K562 (cell line): ENCODE data around the gene ZNF763. TPM values are rescaled to one million over a fixed set of nuclear protein-coding genes. Genes with fewer than 3 reads are reported as not detected.

Experiments
- CHD4 ChIP-seq: fragments of 200-600 bp; sonication (generic); IDR thresholded peaks from 3 replicates; pipeline ENCODE4 v1.6.1; 2012; ENCODE audit warnings: low read depth, mild to moderate bottlenecking, mixed read lengths, low read length, inconsistent platforms; ENCODE audit not compliant: insufficient read depth, insufficient replicate concordance, poor library complexity, severe bottlenecking
- ETS2 ChIP-seq: IDR thresholded peaks from 2 replicates; pipeline ENCODE4 v1.6.1; 2016; ENCODE audit warnings: borderline replicate concordance, missing genetic modification characterization, mild to moderate bottlenecking, moderate library complexity, missing compliant biosample characterization; ENCODE audit not compliant: poor library complexity, severe bottlenecking
- ETV6 ChIP-seq, 3 experiments: fragments of 150-350 bp in 1 of 3; sonication (generic) in 1 of 3; formaldehyde crosslinking in 1 of 3; IDR thresholded peaks; 2 replicates each; pipeline versions ENCODE4 v1.6.1 to v1.8.0; 2014 to 2022; ENCODE audit warnings: borderline replicate concordance in 2 of 3, low read depth in 2 of 3, antibody characterized with exemption in 1 of 3, low read length in 1 of 3, mild to moderate bottlenecking in 1 of 3, missing genetic modification reagents in 1 of 3
- L3MBTL2 ChIP-seq: fragments of 450-650 bp; IDR thresholded peaks from 2 replicates; pipeline ENCODE4 v1.6.1; 2016; ENCODE audit warnings: mild to moderate bottlenecking, moderate library complexity
- MYC ChIP-seq, 2 experiments: fragments of 250-450 bp in 1 of 2; sonication (Bioruptor Pico) in 1 of 2; IDR thresholded peaks; 2 replicates each; pipeline versions ENCODE4 v1.5.1 to v1.6.1; 2012 to 2021; ENCODE audit warnings: low read depth in 2 of 2, borderline replicate concordance in 1 of 2, improper control_type of control experiment in 1 of 2, low read length in 1 of 2, mild to moderate bottlenecking in 1 of 2, moderate library complexity in 1 of 2
- NKRF ChIP-seq: fragments of 450-650 bp; IDR thresholded peaks from 2 replicates; pipeline ENCODE4 v1.6.1; 2016; ENCODE audit warnings: borderline replicate concordance
- PCBP2 ChIP-seq: fragments of 200-400 bp; formaldehyde crosslinking; IDR thresholded peaks from 2 replicates; pipeline ENCODE4 v1.6.1; 2018; ENCODE audit warnings: low read length, low read depth, mild to moderate bottlenecking, moderate library complexity; ENCODE audit not compliant: poor library complexity, severe bottlenecking
- SIN3A ChIP-seq, 2 experiments: fragments of 150-350 bp in 1 of 2; IDR thresholded peaks; 2 replicates each; pipeline ENCODE4 v1.6.1; 2011 to 2016; ENCODE audit warnings: borderline replicate concordance in 2 of 2, low read depth in 2 of 2, low read length in 2 of 2, mild to moderate bottlenecking in 2 of 2, moderate library complexity in 2 of 2; ENCODE audit not compliant: control insufficient read depth in 1 of 2
- SMAD3 ChIP-seq: fragments of 450-650 bp; formaldehyde crosslinking; conservative IDR thresholded peaks from 2 replicates; pipeline ENCODE4 v1.4.0; 2020; ENCODE audit warnings: mild to moderate bottlenecking
- SMAD4 ChIP-seq: fragments of 250-450 bp; sonication (Bioruptor Pico); conservative IDR thresholded peaks from 2 replicates; pipeline ENCODE4 v1.8.0; 2021; ENCODE audit warnings: inconsistent platforms, mild to moderate bottlenecking, moderate library complexity
- STAG1 ChIP-seq: sonication (generic); formaldehyde crosslinking; IDR thresholded peaks from 2 replicates; pipeline ENCODE4 v1.5.0; 2020; ENCODE audit warnings: missing genetic modification reagents, borderline replicate concordance
- STAT6 ChIP-seq: sonication (generic); formaldehyde crosslinking; IDR thresholded peaks from 2 replicates; pipeline ENCODE4 v1.8.1; 2023; ENCODE audit warnings: mild to moderate bottlenecking, missing genetic modification reagents
- THRA ChIP-seq: fragments of 450-650 bp; IDR thresholded peaks from 2 replicates; pipeline ENCODE4 v1.6.1; 2017; ENCODE audit warnings: mild to moderate bottlenecking, moderate library complexity
- ZFX ChIP-seq: sonication (generic); formaldehyde crosslinking; IDR thresholded peaks from 2 replicates; pipeline ENCODE4 v1.8.0; 2022; ENCODE audit warnings: mild to moderate bottlenecking, missing genetic modification reagents, moderate library complexity
- ZSCAN29 ChIP-seq: fragments of 450-650 bp; IDR thresholded peaks from 2 replicates; pipeline ENCODE4 v1.6.1; 2017
- polyA plus RNA-seq, 8 experiments: library from polyadenylated mRNA; depleted of rRNA in 4 of 8; stranded (reverse) in 5 of 8; unstranded in 3 of 8; fragments of >200 nt; fragmentation: Nextera tagmentation in 2 of 8; fragmentation: Illumina TruSeq in 1 of 8; extraction: Ambion mirVana in 2 of 8; extraction: Trizol in 1 of 8; gene quantifications; 2 replicates each; pipeline versions ENCODE4 v1.2.1 to v1.2.3, GENCODE V29; 2011 to 2014; ENCODE audit warnings: inconsistent platforms in 1 of 8, missing spikeins in 1 of 8
- total RNA-seq, 7 experiments: library from RNA; depleted of rRNA in 6 of 7; stranded (reverse); fragments of >200 nt in 6 of 7; fragmentation: Illumina TruSeq in 2 of 7; extraction: Trizol in 2 of 7; gene quantifications; 2 replicates each; pipeline versions ENCODE4 v1.2.1 to v1.2.3, GENCODE V29; 2011 to 2021; ENCODE audit warnings: low replicate concordance in 1 of 7
- TF ChIP-seq, protein P1 (sequence below): sonication (generic); formaldehyde crosslinking; IDR thresholded peaks from 2 replicates; pipeline ENCODE4 v1.8.0; 2022; ENCODE audit warnings: mild to moderate bottlenecking, low read depth, missing genetic modification reagents

ZNF763 gene
- total and polyA plus RNA-seq, 9 of the 15 experiments (the other 6 are each of a cell fraction or from before 2014, with no cell fraction given), result 0.08 to 0.28 (median 0.16) TPM; not detected in 3

DNA sequence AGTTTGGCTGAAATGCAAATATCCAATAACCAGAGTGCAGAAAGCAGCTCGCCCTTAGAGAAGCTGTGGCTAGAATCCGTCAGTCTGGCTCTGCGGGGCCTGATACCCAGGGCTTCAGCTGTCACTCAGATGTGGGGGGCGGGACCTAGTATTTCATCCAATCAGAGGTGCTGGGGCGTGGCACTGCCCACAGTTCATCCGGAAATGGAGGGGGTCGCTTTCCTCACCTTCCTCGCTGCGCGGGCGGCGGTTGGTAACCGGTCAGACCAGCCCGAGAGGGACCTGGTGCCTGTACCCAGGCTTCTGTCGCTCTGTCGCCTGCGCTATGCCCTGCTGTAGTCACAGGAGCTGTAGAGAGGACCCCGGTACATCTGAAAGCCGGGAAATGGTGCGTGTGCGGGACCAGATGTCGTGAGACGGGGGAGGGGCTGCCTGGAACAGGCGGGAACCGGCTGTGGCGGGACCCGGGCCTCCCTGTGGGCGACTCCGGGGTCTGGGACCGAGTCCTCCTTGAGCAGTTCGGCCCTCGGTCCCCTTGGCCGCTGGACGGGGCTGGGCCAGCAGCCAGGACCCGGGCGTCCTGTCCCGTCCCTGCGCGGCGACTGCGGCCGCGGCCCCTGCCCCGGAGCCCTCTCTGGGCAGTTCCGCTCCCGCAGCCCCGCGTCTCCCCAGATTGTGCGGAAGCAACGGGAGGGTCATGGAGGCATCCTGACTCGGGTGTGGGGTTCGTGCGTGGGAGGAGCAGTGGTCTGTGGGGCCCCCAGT is 39.8 kb upstream of the ZNF763 start, which contains the start of gene ZNF700 (continued):
- no peak for TF ChIP-seq STAT6 (CRISPR knock-in tag)
- TF ChIP-seq NKRF, result peak; percentile 71; the same call in 1 of the 2 replicates
- no peak for TF ChIP-seq THRA
- 0 out of 2 replicates have a peak, but pooled peaks have one; percentile 28 for TF ChIP-seq SMAD4
- TF ChIP-seq SMAD3 (CRISPR knock-in tag), result no peak
- no peak for TF ChIP-seq PCBP2
- TF ChIP-seq SIN3A (IDR thresholded peaks at IDR 0.05; ENCODE audit: borderline replicate concordance in 2 of 2, control insufficient read depth in 1 of 2, low read depth in 2 of 2, low read length in 2 of 2), result peak; percentile 37 to 46; a peak in 1 of 4 replicates
- TF ChIP-seq ZFX (CRISPR knock-in tag), result peak; percentile 74
- no peak for TF ChIP-seq ETS2
- no peak for TF ChIP-seq ETV6 (IDR thresholded peaks at IDR 0.05; ENCODE audit: borderline replicate concordance in 1 of 2, low read depth in 2 of 2, low read length in 1 of 2)
- no peak for TF ChIP-seq ETV6 (CRISPR knock-in tag; IDR thresholded peaks at IDR 0.05; ENCODE audit: borderline replicate concordance)
- TF ChIP-seq ZSCAN29, result no peak
- 0 out of 2 replicates have a peak, but pooled peaks have one; percentile 15 for TF ChIP-seq STAG1 (CRISPR knock-in tag)
- TF ChIP-seq, protein P1, sequence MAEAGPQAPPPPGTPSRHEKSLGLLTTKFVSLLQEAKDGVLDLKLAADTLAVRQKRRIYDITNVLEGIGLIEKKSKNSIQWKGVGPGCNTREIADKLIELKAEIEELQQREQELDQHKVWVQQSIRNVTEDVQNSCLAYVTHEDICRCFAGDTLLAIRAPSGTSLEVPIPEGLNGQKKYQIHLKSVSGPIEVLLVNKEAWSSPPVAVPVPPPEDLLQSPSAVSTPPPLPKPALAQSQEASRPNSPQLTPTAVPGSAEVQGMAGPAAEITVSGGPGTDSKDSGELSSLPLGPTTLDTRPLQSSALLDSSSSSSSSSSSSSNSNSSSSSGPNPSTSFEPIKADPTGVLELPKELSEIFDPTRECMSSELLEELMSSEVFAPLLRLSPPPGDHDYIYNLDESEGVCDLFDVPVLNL (CRISPR knock-in tag), result no peak
- no peak for TF ChIP-seq CHD4
- peak; percentile 76 for TF ChIP-seq MYC (IDR thresholded peaks at IDR 0.05; ENCODE audit: low read depth, low read length)
- no peak for TF ChIP-seq MYC (CRISPR knock-in tag; IDR thresholded peaks at IDR 0.05; ENCODE audit: borderline replicate concordance, low read depth)
- TF ChIP-seq L3MBTL2, result peak; percentile 66
